PC-9 (cell line): ENCODE results near the gene HECTD1. TPM values are rescaled to one million over a fixed set of nuclear protein-coding genes. Genes with fewer than 3 reads are reported as not detected.

ENCODE experiments used
- BruUV-seq: library from RNA; stranded (reverse); fragments of 400-500 nt; replicated peaks from 2 replicates; lab custom pipeline; 2021; lab: Mats Ljungman, UMichigan
- CTCF ChIA-PET: fragments of 300-600 bp; sonication (Branson Sonifier 250); formaldehyde crosslinking; loops from one replicate; lab custom pipeline; 2022; ENCODE audit warnings: antibody characterized with exemption; lab: Charles Lee
- POLR2A ChIA-PET: fragments of 300-600 bp; sonication (Branson Sonifier 250); formaldehyde crosslinking; loops from one replicate; lab custom pipeline; 2022; ENCODE audit warnings: antibody characterized with exemption; ENCODE audit not compliant: unreplicated experiment; lab: Charles Lee
- DNase-seq, 2 experiments: peaks; one replicate each; pipeline versions ENCODE4 v3.0.0 to v3.0.0-alpha.2; 2015 to 2022; ENCODE audit warnings: mixed read lengths in 1 of 2
- H2AFZ ChIP-seq: fragments of 200-600 bp; sonication (generic); 2 replicates; pipeline ENCODE4 v1.8.1; 2017; ENCODE audit warnings: antibody characterized with exemption
- H3F3A ChIP-seq: fragments of 200-600 bp; sonication (generic); 2 replicates; pipeline ENCODE4 v1.8.1; 2017; ENCODE audit warnings: antibody characterized with exemption, mild to moderate bottlenecking, low read depth; ENCODE audit not compliant: insufficient read depth
- H3K27ac ChIP-seq: fragments of 200-600 bp; sonication (generic); 2 replicates; pipeline ENCODE4 v1.6.1; 2016; ENCODE audit warnings: mixed run types
- H3K27me3 ChIP-seq: fragments of 200-600 bp; sonication (generic); 2 replicates; pipeline ENCODE4 v1.6.1; 2016; ENCODE audit warnings: low read depth, mixed run types; ENCODE audit not compliant: insufficient read depth
- H3K36me3 ChIP-seq: fragments of 200-600 bp; sonication (generic); 2 replicates; pipeline ENCODE4 v1.6.1; 2016; ENCODE audit warnings: low read depth, mixed run types
- H3K4me1 ChIP-seq: fragments of 200-600 bp; sonication (generic); replicated peaks from 2 replicates; pipeline ENCODE4 v1.6.1; 2016; ENCODE audit warnings: mixed run types; ENCODE audit not compliant: insufficient read depth
- H3K4me2 ChIP-seq: fragments of 200-600 bp; sonication (generic); 2 replicates; pipeline ENCODE4 v1.6.1; 2017; ENCODE audit warnings: mixed run types
- H3K4me3 ChIP-seq: fragments of 200-600 bp; sonication (generic); 2 replicates; pipeline ENCODE4 v1.6.1; 2016; ENCODE audit warnings: mixed run types
- H3K79me2 ChIP-seq: fragments of 200-600 bp; sonication (generic); 2 replicates; pipeline ENCODE4 v1.6.1; 2017; ENCODE audit warnings: low read depth, mixed run types
- H3K9me2 ChIP-seq: fragments of 200-600 bp; sonication (generic); 2 replicates; pipeline ENCODE4 v1.8.1; 2017; ENCODE audit warnings: mild to moderate bottlenecking; ENCODE audit not compliant: insufficient read depth
- H3K9me3 ChIP-seq: fragments of 200-600 bp; sonication (generic); 2 replicates; pipeline ENCODE4 v1.8.1; 2016; ENCODE audit warnings: low read depth; ENCODE audit not compliant: insufficient read depth
- H4K20me1 ChIP-seq: fragments of 200-600 bp; sonication (generic); 2 replicates; pipeline ENCODE4 v1.8.1; 2017; ENCODE audit not compliant: insufficient read depth
- CTCF ChIP-seq: fragments of 200-600 bp; sonication (generic); conservative IDR thresholded peaks from 2 replicates; pipeline ENCODE4 v1.6.1; 2017; ENCODE audit warnings: mixed run types, antibody characterized with exemption, mild to moderate bottlenecking, moderate library complexity
- EZH2 ChIP-seq: fragments of 200-600 bp; sonication (generic); IDR thresholded peaks from 2 replicates; pipeline ENCODE4 v1.8.0; 2017; ENCODE audit warnings: antibody characterized with exemption, low read depth
- intact Hi-C: fragments of 100-400 bp; cut with micrococcal nuclease; formaldehyde crosslinking; loops from one replicate; pipeline ENCODE4 v1.10.0; 2022; ENCODE audit not compliant: unreplicated experiment
- total RNA-seq: library from RNA; stranded (reverse); gene quantifications from 2 replicates; pipeline ENCODE4 v1.2.3, GENCODE V29; 2021

HECTD1 gene
- total RNA-seq, 1 experiment from 2014 or later: 93.9 TPM

GRCh38 chr14:31122098-31122611, 85.4 kb downstream of the HECTD1 start:
- Histone ChIP-seq H3K36me3 (peaks cover 16% of the 10 kb centered on the region; the same call in 1 of the 2 replicates), H3K27ac (no peak overlapping the region), H3K27me3 (no peaks in the 10 kb centered on the region), H3K4me2 (no peak overlapping the region), H3K4me3 (no peak overlapping the region), H3F3A (no peaks in the 10 kb centered on the region), H3K9me3 (no peaks in the 10 kb centered on the region), H2AFZ (no peak overlapping the region), H3K9me2 (no peaks in the 10 kb centered on the region), H4K20me1 (no peaks in the 10 kb centered on the region; the same call in 1 of the 2 replicates), H3K79me2 (no peaks in the 10 kb centered on the region), H3K4me1 (no peaks in the 10 kb centered on the region)
- DNase-seq: no peak
- no TSS peak for BruUV-seq
- ChIA-PET POLR2A (no interaction called here), CTCF (no interaction called here)
- TF ChIP-seq CTCF (no peak), EZH2 (no peak)
- intact Hi-C loops: no loop called here

GRCh38 chr14:31118892-31119291, 88.7 kb downstream of the HECTD1 start:
- Histone ChIP-seq H3K4me1 (no peaks in the 10 kb centered on the region), H3K9me2 (no peaks in the 10 kb centered on the region), H3K4me2 (no peak overlapping the region), H3K27me3 (no peaks in the 10 kb centered on the region), H3K36me3 (peaks cover 10% of the 10 kb centered on the region; the same call in 1 of the 2 replicates), H3F3A (no peaks in the 10 kb centered on the region), H3K79me2 (no peaks in the 10 kb centered on the region), H3K9me3 (no peaks in the 10 kb centered on the region), H3K27ac (no peak overlapping the region), H2AFZ (no peak overlapping the region), H4K20me1 (no peaks in the 10 kb centered on the region), H3K4me3 (no peak overlapping the region)
- BruUV-seq: no TSS peak
- ChIA-PET POLR2A (no interaction called here), CTCF (no interaction called here)
- DNase-seq: no peak
- intact Hi-C loops: no loop called here
- TF ChIP-seq EZH2 (no peak), CTCF (no peak)

GRCh38 chr14:31113794-31114193, 93.8 kb downstream of the HECTD1 start:
- no peaks in the 10 kb centered on the region for H3K9me2 ChIP-seq
- H3K27ac ChIP-seq: no peak overlapping the region
- TF ChIP-seq CTCF: no peak
- TF ChIP-seq EZH2: no peak
- no peak for DNase-seq
- no peaks in the 10 kb centered on the region for H3K4me1 ChIP-seq
- H3K27me3 ChIP-seq: no peaks in the 10 kb centered on the region
- H3F3A ChIP-seq: no peaks in the 10 kb centered on the region
- ChIA-PET POLR2A (no interaction called here), CTCF (no interaction called here)
- H3K9me3 ChIP-seq: no peaks in the 10 kb centered on the region
- H2AFZ ChIP-seq: no peak overlapping the region
- no peak overlapping the region for H3K4me2 ChIP-seq
- H4K20me1 ChIP-seq: no peaks in the 10 kb centered on the region
- no peak overlapping the region for H3K4me3 ChIP-seq
- no peaks in the 10 kb centered on the region for H3K79me2 ChIP-seq
- H3K36me3 ChIP-seq: peaks cover 6% of the 10 kb centered on the region; the same call in 1 of the 2 replicates
- intact Hi-C loops: no loop called here
- no TSS peak for BruUV-seq
